Left ventricle myocardium inferior (tissue), 1 donor: ENCODE measurements around the gene NAT14. TPM values are rescaled to one million over a fixed set of nuclear protein-coding genes. Genes with fewer than 3 reads are reported as not detected.

Source experiments
- DNase-seq: peaks from one replicate; pipeline ENCODE4 v3.0.0-alpha.2; 2020
- H3K27ac ChIP-seq: fragments of 200-600 bp; replicated peaks from 2 replicates; pipeline ENCODE4 v1.8.0; 2021
- H3K27me3 ChIP-seq: fragments of 200-600 bp; 2 replicates; pipeline ENCODE4 v1.8.0; 2021; ENCODE audit warnings: low read depth
- H3K36me3 ChIP-seq: fragments of 200-600 bp; 2 replicates; pipeline ENCODE4 v1.8.0; 2021
- H3K4me1 ChIP-seq: fragments of 200-600 bp; 2 replicates; pipeline ENCODE4 v1.8.0; 2021
- H3K4me3 ChIP-seq: fragments of 200-600 bp; 2 replicates; pipeline ENCODE4 v1.8.0; 2021; ENCODE audit warnings: mild to moderate bottlenecking, moderate library complexity
- H3K9me3 ChIP-seq: fragments of 200-600 bp; replicated peaks from 2 replicates; pipeline ENCODE4 v1.8.0; 2021
- intact Hi-C: fragments of 100-400 bp; cut with micrococcal nuclease; formaldehyde crosslinking; loops from one replicate; pipeline ENCODE4 v1.11.0; 2022
- total RNA-seq: library from RNA; stranded (reverse); fragmentation: NEBNext Ultra II Directional; extraction: Animal tissue kit (Norgen Biotek cat#: 25700); gene quantifications from one replicate; pipeline ENCODE4 v1.2.1, GENCODE V29; 2021
- TF ChIP-seq, protein P1 (sequence below): fragments of 200-600 bp; IDR thresholded peaks from 2 replicates; pipeline ENCODE4 v1.8.0; 2021; ENCODE audit warnings: antibody characterized with exemption, mild to moderate bottlenecking, borderline replicate concordance
- donor health status: DM: no; HTN: yes; CAD: no; lungs with severe emphysema.

The NAT14 gene
- total RNA-seq, 1 donor from 2014 or later = 5.2 TPM

DNA sequence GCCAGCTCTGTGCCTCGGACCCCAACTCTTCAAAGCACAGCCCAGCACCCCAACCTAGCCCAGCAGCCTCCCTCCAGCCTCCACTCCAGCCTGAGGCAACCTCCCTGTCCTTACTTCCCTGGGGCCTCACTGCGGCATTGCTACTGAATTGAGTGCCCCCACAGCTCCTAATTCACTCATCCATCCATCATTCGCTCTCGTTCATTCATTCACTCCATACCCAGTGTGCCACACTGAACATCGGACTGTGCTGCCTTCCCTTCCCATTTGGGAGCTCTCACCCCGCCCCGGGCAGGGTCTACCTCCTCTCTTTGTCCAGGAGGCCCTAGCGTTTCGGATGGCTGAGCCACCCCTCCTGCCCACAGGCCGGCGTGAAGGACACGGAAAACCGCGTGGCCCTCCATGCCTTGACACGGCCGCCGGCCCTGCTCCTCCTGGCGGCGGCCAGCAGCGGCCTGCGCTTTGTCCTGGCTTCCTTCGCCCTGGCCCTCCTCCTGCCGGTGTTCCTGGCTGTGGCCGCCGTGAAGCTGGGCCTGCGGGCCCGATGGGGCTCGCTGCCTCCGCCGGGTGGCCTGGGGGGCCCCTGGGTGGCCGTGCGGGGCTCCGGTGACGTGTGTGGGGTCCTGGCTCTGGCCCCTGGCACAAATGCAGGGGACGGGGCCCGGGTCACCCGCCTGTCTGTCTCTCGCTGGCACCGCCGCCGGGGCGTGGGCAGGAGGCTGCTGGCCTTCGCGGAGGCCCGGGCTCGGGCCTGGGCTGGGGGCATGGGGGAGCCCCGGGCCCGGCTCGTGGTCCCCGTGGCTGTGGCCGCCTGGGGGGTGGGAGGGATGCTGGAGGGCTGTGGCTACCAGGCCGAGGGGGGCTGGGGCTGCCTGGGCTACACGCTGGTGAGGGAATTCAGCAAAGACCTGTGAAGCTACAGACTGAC lies 1.3 kb downstream of the NAT14 start:
- DNase-seq = no peak
- Histone ChIP-seq H3K4me1 (peaks cover 62% of the 10 kb centered on the region), H3K4me3 (peak overlapping the region; percentile 80)

DNA sequence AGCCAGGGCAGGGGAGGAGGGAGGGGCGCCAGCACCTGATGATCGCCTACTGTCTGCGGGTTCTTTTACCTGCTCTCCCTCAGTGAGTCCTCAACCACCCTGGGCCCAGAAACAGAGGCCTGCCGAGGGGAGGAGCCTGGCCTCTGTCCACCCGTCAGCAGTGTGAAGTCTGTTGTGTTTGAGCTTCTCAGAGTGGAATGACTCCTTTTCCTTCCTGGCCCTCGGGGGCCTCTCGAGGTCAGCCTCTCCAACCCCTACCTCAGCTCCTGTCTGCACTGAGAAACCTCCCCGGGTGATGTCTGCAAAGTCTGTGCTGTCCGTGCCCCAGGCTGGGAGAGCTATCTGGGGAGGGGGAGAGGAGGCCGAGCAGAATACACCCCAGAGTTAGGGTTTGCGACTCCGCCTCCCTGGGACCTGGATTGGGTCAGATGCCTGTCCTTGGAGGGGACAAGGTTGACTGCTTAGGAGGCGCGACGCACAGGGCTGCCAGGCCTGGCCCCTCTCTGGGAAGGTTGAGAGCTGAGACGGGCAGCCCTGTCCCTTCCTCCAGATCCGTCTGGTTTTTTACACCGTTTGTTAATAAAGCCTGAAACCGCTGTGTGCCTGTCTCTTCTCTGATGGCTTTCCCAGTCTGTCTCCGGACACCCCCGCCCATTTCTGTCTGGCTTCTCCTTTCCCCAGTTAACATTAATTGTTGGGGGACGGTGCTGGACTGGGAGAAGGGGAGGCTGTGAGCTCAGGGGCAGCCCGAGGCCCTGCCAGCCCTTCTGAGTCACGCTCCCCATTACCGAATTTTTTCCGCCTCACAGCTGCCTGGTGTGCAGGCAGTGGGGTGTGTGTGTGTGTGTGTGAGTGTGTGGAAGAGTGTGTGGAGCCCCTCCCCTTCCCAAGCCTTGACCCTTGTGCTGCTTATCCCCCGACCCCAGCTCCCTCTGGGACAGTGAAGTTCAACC lies 2.3 kb downstream of the NAT14 start:
- peak; percentile 66 for DNase-seq
- TF ChIP-seq, protein P1, sequence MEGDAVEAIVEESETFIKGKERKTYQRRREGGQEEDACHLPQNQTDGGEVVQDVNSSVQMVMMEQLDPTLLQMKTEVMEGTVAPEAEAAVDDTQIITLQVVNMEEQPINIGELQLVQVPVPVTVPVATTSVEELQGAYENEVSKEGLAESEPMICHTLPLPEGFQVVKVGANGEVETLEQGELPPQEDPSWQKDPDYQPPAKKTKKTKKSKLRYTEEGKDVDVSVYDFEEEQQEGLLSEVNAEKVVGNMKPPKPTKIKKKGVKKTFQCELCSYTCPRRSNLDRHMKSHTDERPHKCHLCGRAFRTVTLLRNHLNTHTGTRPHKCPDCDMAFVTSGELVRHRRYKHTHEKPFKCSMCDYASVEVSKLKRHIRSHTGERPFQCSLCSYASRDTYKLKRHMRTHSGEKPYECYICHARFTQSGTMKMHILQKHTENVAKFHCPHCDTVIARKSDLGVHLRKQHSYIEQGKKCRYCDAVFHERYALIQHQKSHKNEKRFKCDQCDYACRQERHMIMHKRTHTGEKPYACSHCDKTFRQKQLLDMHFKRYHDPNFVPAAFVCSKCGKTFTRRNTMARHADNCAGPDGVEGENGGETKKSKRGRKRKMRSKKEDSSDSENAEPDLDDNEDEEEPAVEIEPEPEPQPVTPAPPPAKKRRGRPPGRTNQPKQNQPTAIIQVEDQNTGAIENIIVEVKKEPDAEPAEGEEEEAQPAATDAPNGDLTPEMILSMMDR = no peak
- peak overlapping the region; percentile 90 for H3K27ac ChIP-seq
- peak overlapping the region; percentile 80 for H3K4me3 ChIP-seq
- peaks cover 17% of the 10 kb centered on the region for H3K36me3 ChIP-seq
- peaks cover 62% of the 10 kb centered on the region for H3K4me1 ChIP-seq
- intact Hi-C loops = no loop called here
- H3K27me3 ChIP-seq = peaks cover 12% of the 10 kb centered on the region
- no peaks in the 10 kb centered on the region for H3K9me3 ChIP-seq

More for the DNA sequence above, 1.3 kb downstream of the NAT14 start:
- Histone ChIP-seq H3K27ac (peak overlapping the region; percentile 90), H3K27me3 (peaks cover 11% of the 10 kb centered on the region), H3K36me3 (peaks cover 24% of the 10 kb centered on the region), H3K9me3 (no peaks in the 10 kb centered on the region)
- intact Hi-C loops = no loop called here
- TF ChIP-seq, protein P1 = peak; percentile 44

DNA sequence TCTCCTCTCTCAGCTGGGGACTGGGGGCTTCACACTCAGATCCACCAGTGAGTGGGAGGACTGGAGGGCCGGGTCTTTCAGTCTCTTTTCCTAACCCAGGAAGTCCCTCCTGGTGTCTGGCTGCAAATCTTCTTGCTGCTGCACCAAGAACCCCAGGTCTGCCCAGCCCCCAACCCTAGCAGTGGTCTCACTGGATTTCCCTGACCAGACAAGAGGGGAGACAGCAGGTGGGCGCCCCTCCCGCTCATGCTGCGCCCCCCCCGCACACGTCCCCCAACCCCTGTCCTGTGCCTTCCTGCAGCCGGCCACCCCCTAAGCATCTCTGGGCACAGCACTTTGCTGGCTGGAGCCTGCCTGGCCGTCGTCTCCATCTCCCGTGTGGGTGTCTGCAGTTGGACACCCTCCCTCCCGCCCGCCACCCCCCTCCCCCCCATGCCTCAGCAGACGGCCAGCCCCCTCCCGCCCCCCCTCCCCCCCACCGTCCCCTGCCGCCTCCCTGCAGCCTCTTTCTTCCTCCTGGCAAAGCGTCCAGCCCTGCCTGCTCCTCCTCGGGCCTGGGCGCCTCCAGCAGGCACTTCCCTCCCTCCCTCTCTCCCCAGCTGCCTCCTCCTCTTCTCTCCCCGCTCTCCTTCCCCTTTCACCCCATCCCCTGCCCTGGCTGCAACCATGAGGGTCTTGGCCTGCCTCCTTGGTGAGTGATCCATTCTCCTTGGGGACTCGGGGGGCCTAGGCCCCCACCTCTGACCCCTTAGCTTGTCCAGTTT lies 3.1 kb downstream of the NAT14 start, which contains the start of gene SSC5D:
Gene SSC5D (plus strand): TSS at position 513 of the 764 bp plus-strand sequence. CDS start 154 bp downstream, at position 667.
- peak within 1 kb of the TSS; percentile 80 for H3K4me3 ChIP-seq
- no peaks in the 10 kb centered on the region for H3K9me3 ChIP-seq
- H3K4me1 ChIP-seq = peaks cover 63% of the 10 kb centered on the region
- peaks cover 21% of the 10 kb centered on the region for H3K27me3 ChIP-seq
- no peak for DNase-seq
- H3K36me3 ChIP-seq = peaks cover 8% of the 10 kb centered on the region
- intact Hi-C loops = no loop called here
- TF ChIP-seq, protein P1 = no peak
- H3K27ac ChIP-seq = peak within 1 kb of the TSS; percentile 90

DNA sequence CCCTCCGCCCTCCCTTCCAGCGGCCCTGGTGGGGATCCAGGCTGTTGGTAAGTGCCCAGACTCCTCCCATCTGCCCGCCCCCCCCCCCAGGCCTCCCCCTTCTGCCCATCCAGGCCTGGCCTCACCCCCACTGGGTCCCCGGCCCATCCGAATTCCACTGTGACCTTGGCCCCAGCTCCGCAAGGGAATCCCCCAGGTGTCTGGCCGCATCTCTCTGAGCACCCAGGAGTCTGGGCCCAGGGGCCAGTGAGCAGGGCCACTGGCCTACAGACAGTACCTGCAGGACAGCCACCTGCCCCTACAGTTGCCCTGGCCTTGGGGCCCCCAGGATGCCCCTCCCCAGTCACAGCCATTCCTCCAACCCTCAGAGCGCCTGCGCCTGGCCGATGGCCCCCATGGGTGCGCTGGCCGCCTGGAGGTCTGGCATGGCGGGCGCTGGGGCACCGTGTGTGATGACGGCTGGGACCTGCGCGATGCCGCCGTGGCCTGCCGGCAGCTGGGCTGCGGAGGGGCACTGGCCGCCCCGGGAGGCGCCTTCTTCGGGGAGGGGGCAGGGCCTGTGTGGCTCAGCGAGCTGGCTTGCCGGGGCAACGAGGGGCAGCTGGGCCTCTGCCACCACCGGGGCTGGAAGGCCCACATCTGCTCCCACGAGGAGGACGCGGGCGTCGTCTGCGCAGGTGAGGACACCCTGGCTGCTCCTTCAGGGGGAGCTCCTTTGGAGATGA lies 4.2 kb downstream of the NAT14 start:
- H3K4me1 ChIP-seq = peaks cover 63% of the 10 kb centered on the region
- H3K27ac ChIP-seq = peak overlapping the region; percentile 50
- H3K27me3 ChIP-seq = peaks cover 31% of the 10 kb centered on the region
- intact Hi-C loops = no loop called here
- H3K4me3 ChIP-seq = no peak overlapping the region
- no peak for DNase-seq
- TF ChIP-seq, protein P1 = no peak
- no peaks in the 10 kb centered on the region for H3K9me3 ChIP-seq
- H3K36me3 ChIP-seq = no peaks in the 10 kb centered on the region
